ENCODE data around the gene MAP3K5. TPM values are rescaled to one million over a fixed set of nuclear protein-coding genes. Genes with fewer than 3 reads are reported as not detected.

The MAP3K5 gene
- total and polyA plus RNA-seq, 12 donors: 41.9 to 306 (median 215) TPM

DNA sequence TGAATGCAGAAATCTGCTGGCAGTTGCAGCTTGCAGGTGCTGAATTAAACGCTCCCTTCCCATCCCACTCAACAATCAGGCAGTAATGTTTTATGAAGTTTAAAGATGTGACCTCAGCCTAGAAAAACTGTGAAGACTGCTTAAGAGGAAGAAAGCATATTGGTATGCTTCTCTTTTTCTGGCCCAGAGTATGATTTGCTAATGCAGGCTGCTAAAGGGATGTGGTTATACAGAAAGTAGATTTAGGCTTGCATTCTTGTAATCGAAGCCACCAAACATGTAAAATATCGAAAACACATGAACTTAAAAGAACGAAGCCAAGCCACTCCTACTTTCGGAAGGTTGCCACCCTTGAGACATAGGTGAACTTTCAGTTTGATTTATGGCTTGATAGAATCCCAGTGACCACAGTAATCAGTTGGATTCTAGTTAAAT lies 40.7 kb downstream of the MAP3K5 start:
- intact Hi-C loops (cut with DNase I): no loop called here
- no peaks in the 10 kb centered on the region for H3K36me3 ChIP-seq (replicated peaks in 1 of 2)
- peak overlapping the region in 3 of 5 donors; percentile 11 to 36 (median 24) for H3K27ac ChIP-seq
- H3K9me3 ChIP-seq (replicated peaks in 1 of 3): no peaks in the 10 kb centered on the region
- TF ChIP-seq, protein P1, sequence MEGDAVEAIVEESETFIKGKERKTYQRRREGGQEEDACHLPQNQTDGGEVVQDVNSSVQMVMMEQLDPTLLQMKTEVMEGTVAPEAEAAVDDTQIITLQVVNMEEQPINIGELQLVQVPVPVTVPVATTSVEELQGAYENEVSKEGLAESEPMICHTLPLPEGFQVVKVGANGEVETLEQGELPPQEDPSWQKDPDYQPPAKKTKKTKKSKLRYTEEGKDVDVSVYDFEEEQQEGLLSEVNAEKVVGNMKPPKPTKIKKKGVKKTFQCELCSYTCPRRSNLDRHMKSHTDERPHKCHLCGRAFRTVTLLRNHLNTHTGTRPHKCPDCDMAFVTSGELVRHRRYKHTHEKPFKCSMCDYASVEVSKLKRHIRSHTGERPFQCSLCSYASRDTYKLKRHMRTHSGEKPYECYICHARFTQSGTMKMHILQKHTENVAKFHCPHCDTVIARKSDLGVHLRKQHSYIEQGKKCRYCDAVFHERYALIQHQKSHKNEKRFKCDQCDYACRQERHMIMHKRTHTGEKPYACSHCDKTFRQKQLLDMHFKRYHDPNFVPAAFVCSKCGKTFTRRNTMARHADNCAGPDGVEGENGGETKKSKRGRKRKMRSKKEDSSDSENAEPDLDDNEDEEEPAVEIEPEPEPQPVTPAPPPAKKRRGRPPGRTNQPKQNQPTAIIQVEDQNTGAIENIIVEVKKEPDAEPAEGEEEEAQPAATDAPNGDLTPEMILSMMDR (IDR thresholded peaks at IDR 0.05): no peak
- no peak for TF ChIP-seq POLR2A (IDR thresholded peaks at IDR 0.05)
- 25 to 39% (median 27%) methylated on average over 5 of the region's 5 CpGs for WGBS, 4 donors
- H3K4me3 ChIP-seq: no peak overlapping the region
- no peak for DNase-seq
- H3K27me3 ChIP-seq: no peaks in the 10 kb centered on the region
- H3K4me1 ChIP-seq (replicated peaks in 1 of 2): peaks cover 31 to 86% of the 10 kb centered on the region in 2 donors

DNA sequence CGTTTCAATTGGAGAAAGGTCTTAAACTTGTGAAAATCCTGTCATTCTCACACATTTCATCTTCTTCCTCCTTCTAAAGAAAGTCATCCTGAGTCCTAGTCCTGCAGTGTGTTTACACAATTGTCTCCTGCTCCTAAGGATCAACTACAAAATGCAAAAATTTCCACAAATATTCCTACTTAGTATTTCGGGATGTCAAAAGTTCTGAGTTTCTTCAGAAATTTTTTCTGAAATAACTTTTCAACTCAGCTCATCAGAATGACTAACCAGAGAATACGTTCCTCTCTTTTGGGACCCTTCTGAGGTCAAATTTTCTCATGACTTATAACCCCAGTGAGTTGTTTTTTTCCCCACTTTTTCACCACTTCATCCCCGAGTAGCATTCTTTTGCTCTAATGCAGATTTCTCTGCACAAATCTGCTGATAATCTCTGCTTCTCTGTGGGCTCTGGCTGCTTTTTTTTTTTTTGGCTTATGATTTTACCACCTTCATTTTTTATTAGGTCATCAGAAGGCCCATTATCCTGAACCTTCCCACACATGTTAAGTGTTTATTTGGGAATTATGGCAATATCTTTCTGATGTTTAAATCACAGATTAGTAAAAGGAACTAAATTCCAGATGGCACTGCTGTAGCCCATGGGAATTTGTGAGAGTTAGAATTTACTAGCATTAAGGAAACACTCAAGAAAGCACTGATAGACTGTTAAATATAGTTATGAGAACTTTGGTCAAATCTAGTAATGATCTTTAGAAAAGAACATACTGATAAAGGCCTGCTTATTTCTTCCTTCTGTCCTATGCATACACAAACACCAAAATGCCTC lies 41.4 kb downstream of the MAP3K5 start:
- Histone ChIP-seq H3K9me3 (replicated peaks in 1 of 3) (no peaks in the 10 kb centered on the region), H3K4me1 (replicated peaks in 1 of 2) (peaks cover 26 to 85% of the 10 kb centered on the region in 2 donors), H3K27me3 (no peaks in the 10 kb centered on the region), H3K4me3 (no peak overlapping the region), H3K36me3 (replicated peaks in 1 of 2) (no peaks in the 10 kb centered on the region), H3K27ac (peak overlapping the region in 4 of 5 donors; percentile 11 to 49 (median 28))
- 48 to 64% (median 53%) methylated on average over 4 of the region's 4 CpGs for WGBS, 4 donors
- intact Hi-C loops (cut with DNase I): no loop called here
- no peak for TF ChIP-seq POLR2A (IDR thresholded peaks at IDR 0.05)
- TF ChIP-seq, protein P1 (IDR thresholded peaks at IDR 0.05): peak in 1 of 6 experiments; percentile 0
- no peak for DNase-seq

DNA sequence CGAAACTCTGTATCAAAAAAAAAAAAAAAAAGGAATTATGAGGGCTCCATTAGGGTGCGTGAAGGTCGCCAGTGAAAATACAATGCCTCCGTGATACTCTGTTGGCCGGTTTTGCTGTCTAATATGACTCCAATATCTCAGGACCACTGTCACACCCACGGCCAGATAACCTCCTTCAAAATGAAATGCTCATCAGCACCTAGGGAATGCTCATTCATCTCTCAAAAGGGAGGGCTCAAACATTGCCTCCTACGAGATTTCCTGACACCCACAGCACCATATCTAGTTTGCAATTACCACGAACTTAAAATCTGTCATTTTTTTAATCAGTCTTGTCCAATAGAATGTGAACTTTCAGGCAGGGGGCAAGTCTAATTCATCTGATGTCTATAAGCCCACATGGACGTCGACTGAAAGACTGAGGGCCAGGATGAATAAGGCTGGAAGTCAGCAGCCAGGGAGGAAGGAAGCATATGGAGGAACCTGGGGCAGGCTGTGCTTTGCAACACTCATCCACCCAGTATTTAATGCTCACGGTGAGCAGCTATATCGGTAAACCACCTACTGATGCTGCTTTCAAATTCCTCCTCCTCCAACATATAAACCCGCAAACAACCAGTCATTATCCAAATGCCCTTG lies 42.8 kb downstream of the MAP3K5 start:
- Histone ChIP-seq H3K27me3 (no peaks in the 10 kb centered on the region), H3K4me1 (replicated peaks in 1 of 2) (peaks cover 30 to 90% of the 10 kb centered on the region in 2 donors), H3K9me3 (replicated peaks in 1 of 3) (no peaks in the 10 kb centered on the region), H3K36me3 (replicated peaks in 1 of 2) (no peaks in the 10 kb centered on the region), H3K4me3 (no peak overlapping the region), H3K27ac (no peak overlapping the region)
- WGBS, 4 donors: 78 to 88% (median 86%) methylated on average over 13 of the region's 13 CpGs
- TF ChIP-seq POLR2A (IDR thresholded peaks at IDR 0.05): no peak
- TF ChIP-seq, protein P1 (IDR thresholded peaks at IDR 0.05): no peak
- DNase-seq: no peak
- intact Hi-C loops (cut with DNase I): no loop called here

DNA sequence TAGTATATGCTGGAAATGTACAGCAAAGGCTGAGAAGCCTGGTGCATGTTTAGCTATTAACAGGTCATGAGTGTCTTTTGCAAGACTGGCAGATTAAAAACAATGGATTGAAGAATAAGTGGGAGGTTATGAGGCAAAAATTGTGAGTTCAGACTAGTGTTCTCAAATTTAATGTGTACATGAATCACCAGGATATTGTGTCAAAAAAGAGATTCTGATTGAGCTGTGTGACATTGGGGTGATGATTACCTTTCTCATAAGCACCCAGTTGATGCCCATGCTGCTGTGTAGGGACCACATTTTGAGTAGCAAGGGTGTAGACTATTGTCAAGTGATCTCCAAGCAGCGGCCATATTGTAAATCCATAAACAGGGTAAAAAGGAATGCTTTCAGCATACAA lies 44.8 kb downstream of the MAP3K5 start:
- peak overlapping the region in 1 of 5 donors; percentile 31 for H3K27ac ChIP-seq
- DNase-seq: no peak
- no peaks in the 10 kb centered on the region for H3K27me3 ChIP-seq
- no peak for TF ChIP-seq POLR2A (IDR thresholded peaks at IDR 0.05)
- TF ChIP-seq, protein P1 (IDR thresholded peaks at IDR 0.05): no peak
- peaks cover 25 to 83% of the 10 kb centered on the region in 2 donors for H3K4me1 ChIP-seq (replicated peaks in 1 of 2)
- H3K9me3 ChIP-seq (replicated peaks in 1 of 3): no peaks in the 10 kb centered on the region
- intact Hi-C loops (cut with DNase I): no loop called here
- no peaks in the 10 kb centered on the region for H3K36me3 ChIP-seq (replicated peaks in 1 of 2)
- H3K4me3 ChIP-seq: no peak overlapping the region
- 95 to 100% (median 97%) methylated on average over 1 of the region's 1 CpG for WGBS, 4 donors

Measured in adrenal gland (tissue), 12 donors.